ENCODE measurements around the gene NPM1. TPM values are rescaled to one million over a fixed set of nuclear protein-coding genes. Genes with fewer than 3 reads are reported as not detected.
A peak's percentile ranks its signal among the peaks of the same experiment; 100 is the strongest.

The NPM1 gene, protein sequence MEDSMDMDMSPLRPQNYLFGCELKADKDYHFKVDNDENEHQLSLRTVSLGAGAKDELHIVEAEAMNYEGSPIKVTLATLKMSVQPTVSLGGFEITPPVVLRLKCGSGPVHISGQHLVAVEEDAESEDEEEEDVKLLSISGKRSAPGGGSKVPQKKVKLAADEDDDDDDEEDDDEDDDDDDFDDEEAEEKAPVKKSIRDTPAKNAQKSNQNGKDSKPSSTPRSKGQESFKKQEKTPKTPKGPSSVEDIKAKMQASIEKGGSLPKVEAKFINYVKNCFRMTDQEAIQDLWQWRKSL
- 389 TPM for total RNA-seq
- long read RNA-seq, transcript NPM1-201 (11 exons, 1,758 nt) = major isoform, 235 of 256 reads
- long read RNA-seq, transcript NPM1-203 (10 exons, 1,598 nt) = minor isoform, 12 of 256 reads
- long read RNA-seq, partial matches to known transcripts = 4 of 256 reads
- long read RNA-seq, other reads (novel, unspliced or antisense) = 1 of 256 reads

- H3K27ac ChIP-seq (replicated peaks) = peak within 1 kb of the TSS; percentile 88
- H3K4me1 ChIP-seq = peaks cover 50% of the 10 kb centered on the region
- peak; percentile 96 for DNase-seq
- intact Hi-C loops (cut with micrococcal nuclease) = no loop called here
- peaks cover 13% of the 10 kb centered on the region for H3K36me3 ChIP-seq
- H3K4me3 ChIP-seq = peak within 1 kb of the TSS; percentile 97
- no peaks in the 10 kb centered on the region for H3K9me3 ChIP-seq (replicated peaks)
- TF ChIP-seq, protein P1, sequence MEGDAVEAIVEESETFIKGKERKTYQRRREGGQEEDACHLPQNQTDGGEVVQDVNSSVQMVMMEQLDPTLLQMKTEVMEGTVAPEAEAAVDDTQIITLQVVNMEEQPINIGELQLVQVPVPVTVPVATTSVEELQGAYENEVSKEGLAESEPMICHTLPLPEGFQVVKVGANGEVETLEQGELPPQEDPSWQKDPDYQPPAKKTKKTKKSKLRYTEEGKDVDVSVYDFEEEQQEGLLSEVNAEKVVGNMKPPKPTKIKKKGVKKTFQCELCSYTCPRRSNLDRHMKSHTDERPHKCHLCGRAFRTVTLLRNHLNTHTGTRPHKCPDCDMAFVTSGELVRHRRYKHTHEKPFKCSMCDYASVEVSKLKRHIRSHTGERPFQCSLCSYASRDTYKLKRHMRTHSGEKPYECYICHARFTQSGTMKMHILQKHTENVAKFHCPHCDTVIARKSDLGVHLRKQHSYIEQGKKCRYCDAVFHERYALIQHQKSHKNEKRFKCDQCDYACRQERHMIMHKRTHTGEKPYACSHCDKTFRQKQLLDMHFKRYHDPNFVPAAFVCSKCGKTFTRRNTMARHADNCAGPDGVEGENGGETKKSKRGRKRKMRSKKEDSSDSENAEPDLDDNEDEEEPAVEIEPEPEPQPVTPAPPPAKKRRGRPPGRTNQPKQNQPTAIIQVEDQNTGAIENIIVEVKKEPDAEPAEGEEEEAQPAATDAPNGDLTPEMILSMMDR (IDR thresholded peaks at IDR 0.05; ENCODE audit: borderline replicate concordance) = no peak
- no peaks in the 10 kb centered on the region for H3K27me3 ChIP-seq (ENCODE audit: low read depth)
Measured at GRCh38 chr5:171387345-171387969, at the start of gene NPM1. TSS of gene NPM1 (plus strand) at chr5:171387849. CDS start at chr5:171387949, 100 bp downstream.

DNA sequence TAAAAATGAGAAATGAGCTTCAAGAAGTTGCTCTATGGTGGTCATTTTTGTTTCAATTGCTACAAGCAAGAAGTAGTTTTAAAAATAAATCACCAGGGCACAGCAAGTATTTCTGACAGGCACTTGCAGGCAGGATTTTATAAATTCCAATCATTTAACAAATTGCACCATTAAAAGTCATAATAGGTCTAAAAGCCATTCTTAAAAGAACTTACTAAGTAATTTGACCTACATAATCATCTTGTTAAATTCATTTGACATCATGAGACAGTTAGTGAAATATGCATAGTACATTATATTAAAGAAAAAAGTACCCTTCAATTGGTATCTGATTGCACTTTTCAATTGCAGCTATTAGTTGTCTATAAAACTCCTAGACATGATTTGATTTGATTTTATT lies 47.6 kb upstream of the NPM1 start:
- Histone ChIP-seq H3K36me3 (no peaks in the 10 kb centered on the region), H3K27me3 (ENCODE audit: low read depth) (peaks cover 76% of the 10 kb centered on the region), H3K27ac (replicated peaks) (no peak overlapping the region), H3K9me3 (replicated peaks) (no peaks in the 10 kb centered on the region), H3K4me1 (peaks cover 6% of the 10 kb centered on the region), H3K4me3 (no peak overlapping the region)
- DNase-seq = no peak
- intact Hi-C loops (cut with micrococcal nuclease) = loop anchor here (5.0 kb wide), 1 partner anchor 133 kb away; no protein-coding TSS in a partner anchor
- TF ChIP-seq, protein P1 (IDR thresholded peaks at IDR 0.05; ENCODE audit: borderline replicate concordance) = no peak

- Histone ChIP-seq H3K27ac (replicated peaks) (no peak overlapping the region), H3K4me1 (peaks cover 6% of the 10 kb centered on the region), H3K36me3 (no peaks in the 10 kb centered on the region), H3K4me3 (no peak overlapping the region), H3K27me3 (ENCODE audit: low read depth) (peaks cover 72% of the 10 kb centered on the region), H3K9me3 (replicated peaks) (no peaks in the 10 kb centered on the region)
- TF ChIP-seq, protein P1 (IDR thresholded peaks at IDR 0.05; ENCODE audit: borderline replicate concordance) = no peak
- no peak for DNase-seq
- intact Hi-C loops (cut with micrococcal nuclease) = loop anchor here (5.0 kb wide), 1 partner anchor 133 kb away; no protein-coding TSS in a partner anchor
Measured at GRCh38 chr5:171340491-171340890, 47.2 kb upstream of the NPM1 start.

GRCh38 chr5:171342362-171343111 lies 45.1 kb upstream of the NPM1 start:
- Histone ChIP-seq H3K27me3 (ENCODE audit: low read depth) (peaks cover 52% of the 10 kb centered on the region), H3K9me3 (replicated peaks) (no peaks in the 10 kb centered on the region), H3K27ac (replicated peaks) (no peak overlapping the region), H3K4me1 (no peaks in the 10 kb centered on the region), H3K4me3 (no peak overlapping the region), H3K36me3 (no peaks in the 10 kb centered on the region)
- no peak for DNase-seq
- TF ChIP-seq, protein P1 (IDR thresholded peaks at IDR 0.05; ENCODE audit: borderline replicate concordance) = peak; percentile 68
- intact Hi-C loops (cut with micrococcal nuclease) = loop anchor here (5.0 kb wide), 1 partner anchor 135 kb away; no protein-coding TSS in a partner anchor
